IPS-18c (cell line): ENCODE data around the gene H1-8.
A peak's percentile ranks its signal among the peaks of the same experiment; 100 is the strongest.

Experiments
- H3K4me3 ChIP-seq: 2 replicates; pipeline ENCODE4 v1.7.0; 2013; ENCODE audit warnings: low read depth, mild to moderate bottlenecking, low read length, moderate library complexity; ENCODE audit not compliant: insufficient read depth
- H3K9me3 ChIP-seq: one replicate; pipeline ENCODE4 v1.6.1; 2013; ENCODE audit warnings: mild to moderate bottlenecking, low read length, moderate library complexity; ENCODE audit not compliant: control insufficient read depth, insufficient read depth

The H1-8 gene

GRCh38 chr3:129593595-129594339 lies 50.8 kb downstream of the H1-8 start:
- H3K9me3 ChIP-seq, result no peaks in the 10 kb centered on the region
- no peak overlapping the region for H3K4me3 ChIP-seq

- Histone ChIP-seq H3K9me3 (no peaks in the 10 kb centered on the region), H3K4me3 (no peak overlapping the region)
Observed at GRCh38 chr3:129594409-129594808, 51.4 kb downstream of the H1-8 start.

GRCh38 chr3:129594907-129595390 lies 52.0 kb downstream of the H1-8 start:
- Histone ChIP-seq H3K9me3 (no peaks in the 10 kb centered on the region), H3K4me3 (no peak overlapping the region)

GRCh38 chr3:129595544-129596193 lies 52.7 kb downstream of the H1-8 start:
- H3K4me3 ChIP-seq, result no peak overlapping the region
- no peaks in the 10 kb centered on the region for H3K9me3 ChIP-seq

- Histone ChIP-seq H3K9me3 (no peaks in the 10 kb centered on the region), H3K4me3 (no peak overlapping the region)
Observed at GRCh38 chr3:129596194-129597086, 53.5 kb downstream of the H1-8 start.

- 0 out of 2 replicates have a peak overlapping the region, but pooled peaks have one; percentile 3 for H3K4me3 ChIP-seq
- no peaks in the 10 kb centered on the region for H3K9me3 ChIP-seq
Observed at GRCh38 chr3:129597087-129597999, 54.4 kb downstream of the H1-8 start.

GRCh38 chr3:129598000-129598381 lies 55.0 kb downstream of the H1-8 start:
- H3K4me3 ChIP-seq, result no peak overlapping the region
- H3K9me3 ChIP-seq, result no peaks in the 10 kb centered on the region

GRCh38 chr3:129598484-129598883 lies 55.5 kb downstream of the H1-8 start:
- H3K9me3 ChIP-seq, result no peaks in the 10 kb centered on the region
- no peak overlapping the region for H3K4me3 ChIP-seq

- Histone ChIP-seq H3K4me3 (no peak overlapping the region), H3K9me3 (no peaks in the 10 kb centered on the region)
Observed at GRCh38 chr3:129599073-129599472, 56.1 kb downstream of the H1-8 start.

- no peak overlapping the region; the same call in 1 of the 2 replicates for H3K4me3 ChIP-seq
- peaks cover 2% of the 10 kb centered on the region for H3K9me3 ChIP-seq
Observed at GRCh38 chr3:129599607-129600006, 56.6 kb downstream of the H1-8 start.

GRCh38 chr3:129600348-129600747 lies 57.4 kb downstream of the H1-8 start:
- H3K4me3 ChIP-seq, result no peak overlapping the region
- H3K9me3 ChIP-seq, result peaks cover 2% of the 10 kb centered on the region
